NOMO-1 treated with DMSO at 0.1 percent for 48 hours (cell line): Measurements from ENCODE around the gene KATNIP.

ENCODE experiments used
- DNase-seq: peaks from one replicate; lab custom pipeline; 2025; ENCODE audit not compliant: unreplicated experiment; lab: John Stamatoyannopoulos, UW

The KATNIP gene

GRCh38 chr16:27582883-27583282, 32.9 kb downstream of the KATNIP start:
- no peak for DNase-seq

DNA sequence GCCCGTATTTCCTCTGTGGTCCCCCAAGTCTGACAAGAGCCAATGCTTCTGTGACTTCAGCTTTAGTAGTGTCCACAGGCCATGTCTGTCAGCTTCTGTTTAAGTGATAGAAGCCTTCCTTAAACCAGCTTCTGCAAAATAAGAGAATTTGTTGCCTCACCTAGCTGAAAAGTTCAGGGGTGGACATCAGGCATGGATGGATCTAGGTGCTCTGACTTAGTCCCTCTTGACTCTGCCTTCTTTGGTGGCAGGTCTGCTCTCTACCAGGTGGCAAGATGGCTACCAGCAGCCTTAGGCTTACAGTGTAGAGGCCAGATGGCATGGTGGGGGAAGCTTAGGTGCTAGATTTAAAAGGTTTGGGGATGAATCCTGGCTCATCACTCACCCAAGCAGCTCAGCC, 33.7 kb downstream of the KATNIP start:
- DNase-seq = no peak

DNA sequence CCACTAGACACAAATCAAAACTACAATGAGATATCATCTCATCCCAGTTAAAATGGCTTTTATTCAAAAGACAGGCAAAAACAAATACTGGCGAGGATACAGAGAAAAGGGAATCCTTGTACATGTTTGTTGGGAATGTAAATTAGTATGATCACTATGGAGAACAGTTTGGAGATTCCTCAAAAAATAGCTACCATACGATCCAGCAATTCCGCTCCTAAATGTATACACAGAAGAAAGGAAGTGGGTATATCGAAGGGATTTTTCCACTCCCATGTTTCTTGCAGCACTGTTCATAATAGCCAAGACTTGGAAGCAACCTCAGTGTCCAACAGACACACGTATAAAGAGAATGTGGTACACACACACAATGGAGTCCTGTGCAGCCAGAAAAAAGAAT, 35.3 kb downstream of the KATNIP start:
- DNase-seq = no peak

DNA sequence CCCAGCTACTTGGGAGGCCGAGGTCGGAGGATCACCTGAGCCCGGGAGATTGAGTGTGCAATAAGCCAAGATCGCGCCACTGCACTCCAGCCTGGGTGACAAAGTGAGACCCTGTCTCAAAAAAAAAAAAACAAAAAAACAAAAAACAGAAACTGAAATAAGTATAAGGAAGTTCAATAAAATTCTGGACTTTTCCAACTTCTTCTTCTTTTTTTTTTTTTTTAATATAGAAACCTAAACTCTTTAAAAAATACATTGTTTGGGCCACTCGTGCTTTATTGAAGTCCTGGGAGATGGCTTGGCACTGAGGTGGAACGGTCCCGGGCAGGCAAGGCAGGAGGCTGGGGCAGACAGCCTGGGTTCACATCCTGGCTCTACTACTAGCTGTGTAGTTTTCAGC, 36.8 kb downstream of the KATNIP start:
- DNase-seq = no peak

DNA sequence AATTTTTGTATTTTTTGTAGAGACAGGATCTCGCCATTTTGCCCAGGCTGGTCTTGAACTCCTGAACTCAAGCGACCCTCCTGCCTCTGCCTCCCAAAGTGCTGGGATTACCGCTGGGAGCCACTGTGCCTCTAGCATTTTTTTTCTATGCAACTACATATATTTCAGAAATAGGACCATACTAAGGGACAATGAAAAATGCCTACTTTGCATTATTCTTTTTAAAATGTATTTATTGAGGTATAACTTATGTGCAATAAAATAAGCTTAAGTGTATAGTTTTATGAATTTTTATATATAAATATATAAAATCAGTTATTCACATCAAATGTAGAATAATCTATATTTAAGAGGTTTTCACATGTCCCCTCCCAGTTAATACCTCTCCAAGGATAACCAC, 38.1 kb downstream of the KATNIP start:
- no peak for DNase-seq

DNA sequence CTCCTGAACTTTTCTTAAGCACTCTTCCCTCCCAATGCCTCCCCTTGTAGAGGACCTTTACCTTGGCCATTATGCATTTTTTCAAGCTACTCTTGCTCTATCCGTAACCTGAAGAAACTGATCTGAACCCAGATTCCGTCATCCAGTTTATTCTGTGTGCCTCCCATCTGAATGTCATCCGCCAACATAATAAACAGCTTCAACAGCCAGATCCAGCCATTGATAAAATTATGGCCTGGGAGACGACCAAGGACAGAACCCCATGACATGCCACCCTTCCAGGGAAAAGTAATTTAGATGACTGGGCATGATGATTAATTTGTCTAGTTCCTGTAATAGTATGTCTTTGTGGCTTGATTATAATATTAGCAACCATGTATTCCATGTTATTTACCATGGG, 41.9 kb downstream of the KATNIP start:
- no peak for DNase-seq

- DNase-seq = no peak
These were observed 45.5 kb downstream of the KATNIP start for GRCh38 chr16:27595475-27595874.

DNA sequence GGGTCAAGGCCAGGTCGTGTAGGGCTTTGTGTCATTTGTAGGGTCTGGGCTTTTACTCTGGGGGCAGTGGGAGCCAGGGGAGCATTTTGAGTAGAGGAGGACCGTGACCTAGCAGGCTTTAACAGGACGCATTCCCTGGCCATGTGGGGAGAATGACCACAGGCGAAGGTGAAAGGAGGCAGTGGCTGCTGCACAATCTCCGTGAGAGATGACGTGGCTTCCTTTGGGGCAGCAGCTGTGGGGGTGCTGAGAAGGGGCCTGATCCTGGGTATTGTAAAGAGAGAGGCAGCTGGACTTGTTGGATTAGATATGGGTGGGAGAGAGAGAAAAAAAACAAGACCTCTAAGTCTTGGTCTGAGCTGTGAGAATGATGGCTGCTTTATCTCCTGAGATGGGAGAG, 46.0 kb downstream of the KATNIP start:
- DNase-seq = no peak

- DNase-seq = no peak
These were observed 46.5 kb downstream of the KATNIP start for GRCh38 chr16:27596411-27596810.

- no peak for DNase-seq
These were observed 47.4 kb downstream of the KATNIP start for GRCh38 chr16:27597361-27597760.

DNA sequence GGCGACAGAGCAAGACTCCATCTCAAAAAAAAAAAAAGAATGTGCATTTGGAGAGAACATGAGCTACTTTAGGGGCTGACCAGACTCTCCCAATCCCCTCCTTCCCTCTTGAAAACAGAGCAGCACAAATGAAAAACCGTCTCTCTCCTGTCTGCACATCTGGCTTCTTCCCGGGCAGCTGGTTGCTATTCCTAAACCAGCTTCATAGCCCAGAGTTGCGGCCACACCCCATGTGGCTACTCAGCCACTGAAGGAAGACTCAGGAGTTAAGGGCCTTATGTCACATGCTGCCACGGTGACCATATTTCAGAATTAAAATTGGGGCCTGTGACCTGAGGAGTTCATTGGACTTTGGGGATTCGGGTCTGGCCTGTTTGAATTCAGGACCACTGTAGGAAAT, 48.3 kb downstream of the KATNIP start:
- DNase-seq = no peak

DNA sequence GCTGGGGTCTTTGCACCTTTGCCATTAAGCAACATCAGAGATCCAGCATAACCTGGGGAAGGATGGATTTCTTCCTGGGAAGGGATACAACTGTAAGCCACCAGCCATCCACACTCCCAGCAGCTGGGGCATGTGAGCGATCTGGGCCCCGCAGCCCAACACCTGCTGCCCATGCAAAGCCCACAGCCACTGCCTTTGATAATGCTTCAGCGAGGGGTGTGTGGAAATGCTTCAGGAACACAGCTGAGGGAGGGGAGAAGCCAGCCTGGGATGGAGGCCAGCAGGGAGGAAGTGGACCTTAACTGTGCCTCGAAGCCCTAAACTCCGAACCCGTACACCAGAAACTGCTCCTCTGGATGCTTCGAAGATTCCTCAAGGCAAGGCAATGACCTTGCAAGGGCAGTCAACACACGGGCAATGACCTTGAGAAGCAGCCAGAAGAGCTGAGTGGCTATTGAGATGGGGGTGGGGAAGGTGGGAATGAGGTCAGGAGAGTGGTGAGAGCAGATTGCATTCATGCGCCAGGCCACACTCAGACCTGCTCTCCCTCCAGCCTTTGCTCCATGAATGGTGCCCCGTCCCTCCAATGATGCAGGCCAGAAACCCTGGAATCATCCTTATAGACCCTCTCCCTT, 49.1 kb downstream of the KATNIP start:
- no peak for DNase-seq

- no peak for DNase-seq
These were observed 49.7 kb downstream of the KATNIP start for GRCh38 chr16:27599606-27600005.
